ENCODE measurements around the gene LOXL1. TPM values are rescaled to one million over a fixed set of nuclear protein-coding genes. Genes with fewer than 3 reads are reported as not detected.
"Not testable (repeated sequence)": the region's sequence is repeated elsewhere in the genome, so short reads cannot be mapped to it uniquely, and the experiment has no call there.

Gene LOXL1
- total RNA-seq, 1 experiment from 2014 or later, result 67.5 TPM

DNA sequence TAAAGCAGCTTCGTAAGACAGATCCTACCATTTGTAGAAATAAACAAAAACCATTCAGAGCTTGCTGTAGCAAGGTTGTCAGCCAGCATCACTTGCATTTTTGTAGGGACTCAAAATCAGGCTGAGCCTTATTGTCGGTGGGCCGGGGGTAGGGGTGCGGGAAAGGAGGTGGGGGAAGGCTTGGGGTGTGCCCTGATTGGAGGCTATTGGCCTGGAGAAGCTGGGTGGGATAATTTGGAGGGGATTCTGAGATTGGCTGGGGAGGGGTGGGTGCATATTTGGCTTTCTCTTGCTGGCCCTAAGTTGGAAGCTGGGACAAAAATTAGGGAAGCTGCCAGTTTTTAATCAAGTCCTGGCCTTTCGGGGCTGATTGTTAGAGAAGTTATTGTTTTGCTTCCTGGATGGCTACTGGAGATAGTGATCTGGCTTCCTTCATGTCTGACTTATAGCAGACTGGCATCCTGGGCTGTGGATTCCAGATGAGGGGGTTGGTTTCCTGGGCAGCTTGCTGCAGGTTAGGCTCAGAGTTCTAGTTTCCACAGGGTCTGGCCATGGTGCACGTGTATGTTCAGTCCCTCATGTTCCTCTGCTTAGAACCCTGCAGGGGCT, 43.0 kb downstream of the LOXL1 start:
- DNase-seq (ENCODE audit: low read depth), result no peak

DNA sequence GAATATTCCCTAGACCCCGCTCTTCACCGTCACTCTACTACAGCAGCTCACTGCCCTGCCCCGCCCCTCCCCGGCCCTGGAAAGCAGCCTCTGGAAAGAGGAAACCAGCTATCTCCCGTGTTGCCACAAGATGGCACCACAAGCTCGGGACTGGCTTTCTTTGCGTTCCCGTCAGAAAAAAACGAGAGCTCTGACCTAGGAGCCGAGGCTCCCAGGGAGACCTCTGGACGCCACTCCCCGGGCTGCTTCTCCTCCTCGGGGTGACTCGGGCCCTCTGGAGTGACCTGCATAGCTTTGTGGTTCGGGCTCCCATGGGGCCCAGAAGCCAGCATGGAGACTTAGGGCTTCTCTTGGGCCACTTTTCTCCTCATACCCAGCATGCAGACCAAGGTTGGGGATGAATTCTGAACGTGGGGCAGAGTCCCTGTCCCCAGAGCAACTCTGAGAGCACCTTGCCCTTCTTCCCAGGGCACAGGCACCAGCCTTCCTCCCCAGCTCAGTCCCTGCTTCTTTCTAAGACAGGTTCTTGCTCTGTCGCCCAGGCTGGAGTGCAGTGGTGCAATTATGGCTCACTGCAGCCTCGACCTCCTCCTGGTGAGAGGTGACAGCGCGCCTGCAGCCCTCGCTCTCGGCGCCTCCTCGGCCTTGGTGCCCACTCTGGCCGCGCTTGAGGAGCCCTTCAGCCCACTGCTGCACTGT, 46.9 kb downstream of the LOXL1 start:
- peak; percentile 83 for DNase-seq (ENCODE audit: low read depth)

DNA sequence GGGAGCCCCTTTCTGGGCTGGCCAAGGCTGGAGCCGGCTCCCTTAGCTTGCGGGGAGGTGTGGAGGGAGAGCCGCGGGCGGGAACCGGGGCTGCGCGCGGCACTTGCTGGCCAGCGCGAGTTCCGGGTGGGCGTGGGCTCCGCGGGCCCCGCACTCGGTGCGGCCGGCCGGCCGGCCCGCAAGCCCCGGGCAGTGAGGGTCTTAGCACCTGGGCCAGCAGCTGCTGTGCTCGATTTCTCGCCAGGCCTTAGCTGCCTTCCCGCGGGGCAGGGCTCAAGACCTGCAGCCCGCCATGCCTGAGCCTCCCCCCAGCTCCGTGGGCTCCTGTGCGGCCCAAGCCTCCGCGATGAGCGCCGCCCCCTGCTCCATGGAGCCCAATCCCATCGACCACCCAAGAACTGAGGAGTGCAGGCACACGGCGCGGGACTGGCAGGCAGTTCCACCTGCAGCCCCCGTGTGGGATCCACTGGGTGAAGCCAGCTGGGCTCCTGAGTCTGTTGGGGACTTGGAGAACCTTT, 47.5 kb downstream of the LOXL1 start:
- not testable (repeated sequence) for DNase-seq (ENCODE audit: low read depth)

DNA sequence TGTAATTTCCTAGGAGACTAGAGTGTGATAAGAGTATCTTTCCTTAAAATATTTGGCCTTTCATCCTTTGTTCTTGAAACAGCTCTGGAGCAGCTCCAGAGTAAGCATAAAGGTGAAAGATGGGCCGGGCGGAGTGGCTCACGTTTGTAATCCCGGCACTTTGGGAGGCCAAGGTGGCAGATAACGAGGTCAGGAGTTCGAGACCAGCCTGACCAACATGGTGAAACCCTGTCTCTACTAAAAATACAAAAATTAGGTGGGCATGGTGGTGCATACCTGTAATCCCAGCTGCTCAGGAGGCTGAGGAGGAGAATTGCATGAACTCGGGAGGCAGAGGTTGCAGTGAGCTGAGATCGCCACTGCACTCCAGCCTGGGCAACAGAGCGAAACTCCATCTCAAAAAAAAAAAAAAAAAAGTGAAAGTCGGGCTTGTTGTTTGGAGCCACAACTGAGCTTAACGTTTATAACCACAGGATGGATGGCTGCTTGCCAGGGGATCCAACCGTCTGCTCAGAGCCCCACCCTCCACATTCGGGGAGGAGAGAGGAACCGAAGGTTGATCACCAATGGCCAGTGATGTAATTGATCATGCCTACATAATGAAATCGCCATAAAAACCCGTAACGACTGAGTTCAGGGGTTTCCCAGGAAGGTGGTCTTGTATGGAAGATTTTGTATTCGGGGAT, 49.3 kb downstream of the LOXL1 start:
- DNase-seq (ENCODE audit: low read depth), result not testable (repeated sequence)

DNA sequence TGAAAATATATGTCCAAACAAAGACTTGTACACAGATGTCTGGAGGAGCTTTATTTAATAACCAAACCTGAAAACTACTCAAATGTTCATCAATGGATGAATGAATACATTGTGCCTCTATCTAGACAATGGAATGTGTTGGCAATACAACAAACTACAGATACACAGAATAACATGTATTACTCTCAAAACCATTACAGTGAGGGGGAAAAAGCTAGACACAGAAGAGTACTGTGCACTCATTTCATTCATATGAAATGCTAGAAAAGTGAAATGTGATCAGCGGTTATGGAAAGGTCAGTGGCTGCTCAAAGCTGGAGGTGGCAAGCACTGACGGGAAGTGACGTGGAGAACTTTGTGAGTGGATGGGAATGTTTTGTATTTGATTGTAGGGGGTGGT, 52.6 kb downstream of the LOXL1 start:
- no peak for DNase-seq (ENCODE audit: low read depth)

DNA sequence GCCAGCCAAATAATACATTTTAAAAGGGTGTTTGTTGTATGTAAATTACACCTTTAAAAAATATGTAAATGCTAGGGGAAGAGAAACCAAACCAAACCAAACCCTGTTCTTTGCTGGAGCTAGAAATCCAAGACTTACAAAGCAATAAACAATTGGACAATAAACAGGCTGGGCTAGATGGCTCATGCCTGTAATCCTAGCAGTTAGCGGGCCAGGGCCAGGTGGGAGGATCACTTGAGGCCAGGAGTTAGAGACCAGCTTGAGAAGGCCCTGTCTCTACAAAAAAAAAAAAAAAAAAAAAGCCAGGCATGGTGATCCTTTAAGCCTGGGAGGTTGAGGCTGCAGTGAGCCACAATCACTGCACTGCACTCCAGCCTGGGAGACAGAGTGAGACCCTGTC, 53.4 kb downstream of the LOXL1 start:
- no peak for DNase-seq (ENCODE audit: low read depth)

DNA sequence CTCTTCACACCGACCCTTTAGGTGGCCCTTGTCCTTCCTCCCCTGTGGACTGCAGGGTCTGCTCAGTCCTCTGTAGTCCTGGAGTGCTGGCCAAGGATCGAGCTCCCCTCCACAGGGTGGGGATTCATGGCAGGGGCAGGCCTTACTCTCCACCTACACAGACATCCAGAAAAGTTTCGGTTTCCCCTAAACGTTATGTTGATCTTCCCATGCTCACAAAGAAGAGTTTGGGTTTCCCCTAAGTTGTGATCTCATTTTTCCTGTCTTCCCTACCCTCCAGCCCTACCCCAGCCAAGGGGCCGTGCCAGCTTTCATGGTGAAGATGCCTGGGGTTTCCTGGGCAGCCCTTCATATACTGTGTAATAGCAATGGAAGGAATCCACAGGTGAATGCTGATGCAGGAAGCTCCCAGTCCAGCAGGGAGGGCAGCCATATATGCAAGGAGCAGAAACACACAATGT, 55.5 kb downstream of the LOXL1 start:
- no peak for DNase-seq (ENCODE audit: low read depth)

DNA sequence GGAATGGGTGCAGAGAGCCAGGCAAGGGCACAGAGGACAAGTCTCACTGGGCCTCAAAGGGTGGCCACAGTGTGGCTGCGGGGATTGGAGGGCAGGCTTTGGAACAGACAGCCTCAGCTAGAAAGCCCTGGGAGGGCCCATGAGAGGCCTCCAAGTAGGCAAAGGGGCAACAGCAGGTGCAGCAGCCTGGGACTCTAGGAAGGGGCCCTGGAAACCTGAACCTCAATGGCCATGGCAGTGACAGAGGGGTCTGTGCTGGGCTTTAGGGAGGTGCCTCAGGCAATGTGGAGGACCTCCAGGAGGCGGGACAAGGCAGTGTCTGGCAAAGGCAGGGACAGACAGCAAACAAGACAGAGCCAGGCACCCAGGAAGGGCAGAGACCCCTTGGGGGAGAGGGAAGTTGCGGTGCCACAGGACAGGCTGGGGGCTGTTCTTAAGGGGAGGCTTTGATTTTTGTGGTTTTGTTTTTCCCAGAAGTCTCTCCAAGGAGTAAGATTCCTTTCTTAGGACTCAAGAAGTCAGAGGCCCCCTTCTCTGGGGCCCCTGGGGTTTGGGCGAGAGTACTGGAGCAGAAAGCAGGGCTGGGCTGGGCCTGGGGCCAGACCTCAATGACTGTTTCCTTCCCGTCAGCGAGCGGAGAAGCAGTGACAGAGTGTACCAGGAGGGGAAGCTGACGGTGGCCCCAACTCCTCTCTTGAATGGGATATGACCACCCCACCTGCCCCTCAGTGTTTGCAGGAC, 56.1 kb downstream of the LOXL1 start:
- peak; percentile 93 for DNase-seq (ENCODE audit: low read depth)

DNA sequence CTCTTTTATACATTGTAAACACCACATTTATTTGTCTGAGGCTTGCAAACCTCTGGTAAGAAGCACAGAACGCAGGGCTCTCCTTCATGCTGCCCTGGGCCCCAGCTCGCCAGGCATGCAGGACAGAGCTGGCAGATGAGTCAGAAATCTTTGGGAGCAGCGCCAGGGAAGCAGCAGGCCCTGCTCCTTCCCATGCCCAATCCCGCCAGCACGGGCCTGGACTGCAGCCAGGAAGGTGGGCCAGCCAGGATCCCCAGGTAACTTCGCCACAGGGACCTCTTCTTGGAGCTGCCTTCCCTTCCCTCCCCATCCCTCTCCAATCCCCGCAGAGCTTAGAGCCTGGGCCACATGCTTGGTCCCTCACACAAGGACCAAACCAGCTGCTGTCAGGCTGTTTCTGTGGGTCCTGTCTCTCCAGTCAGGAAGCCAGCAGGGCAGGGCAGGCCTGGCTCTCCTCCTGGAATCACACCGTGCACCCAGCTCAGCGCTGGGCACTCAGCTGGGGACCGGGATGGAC, 57.0 kb downstream of the LOXL1 start:
- DNase-seq (ENCODE audit: low read depth), result peak; percentile 89

DNA sequence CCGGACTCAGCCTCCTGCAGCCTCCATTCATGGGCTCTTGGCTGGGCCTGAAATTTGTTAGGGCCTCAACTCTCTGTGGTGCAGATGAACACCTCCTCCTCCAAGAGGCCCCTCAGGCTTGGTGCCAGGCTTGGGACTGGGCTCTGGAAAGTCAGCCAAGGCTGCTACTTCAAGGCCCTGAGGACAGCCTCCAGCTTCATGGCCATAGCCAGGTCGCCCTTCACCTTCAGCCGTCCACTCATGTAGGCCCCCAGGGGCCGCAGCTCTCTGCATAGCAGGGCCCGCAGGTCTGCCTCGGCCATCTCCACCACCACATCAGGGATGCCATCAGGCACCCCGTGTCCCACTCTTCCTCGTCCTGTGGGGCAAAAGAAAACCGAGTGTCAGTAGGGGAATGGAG, 57.5 kb downstream of the LOXL1 start:
- no peak for DNase-seq (ENCODE audit: low read depth)

DNA sequence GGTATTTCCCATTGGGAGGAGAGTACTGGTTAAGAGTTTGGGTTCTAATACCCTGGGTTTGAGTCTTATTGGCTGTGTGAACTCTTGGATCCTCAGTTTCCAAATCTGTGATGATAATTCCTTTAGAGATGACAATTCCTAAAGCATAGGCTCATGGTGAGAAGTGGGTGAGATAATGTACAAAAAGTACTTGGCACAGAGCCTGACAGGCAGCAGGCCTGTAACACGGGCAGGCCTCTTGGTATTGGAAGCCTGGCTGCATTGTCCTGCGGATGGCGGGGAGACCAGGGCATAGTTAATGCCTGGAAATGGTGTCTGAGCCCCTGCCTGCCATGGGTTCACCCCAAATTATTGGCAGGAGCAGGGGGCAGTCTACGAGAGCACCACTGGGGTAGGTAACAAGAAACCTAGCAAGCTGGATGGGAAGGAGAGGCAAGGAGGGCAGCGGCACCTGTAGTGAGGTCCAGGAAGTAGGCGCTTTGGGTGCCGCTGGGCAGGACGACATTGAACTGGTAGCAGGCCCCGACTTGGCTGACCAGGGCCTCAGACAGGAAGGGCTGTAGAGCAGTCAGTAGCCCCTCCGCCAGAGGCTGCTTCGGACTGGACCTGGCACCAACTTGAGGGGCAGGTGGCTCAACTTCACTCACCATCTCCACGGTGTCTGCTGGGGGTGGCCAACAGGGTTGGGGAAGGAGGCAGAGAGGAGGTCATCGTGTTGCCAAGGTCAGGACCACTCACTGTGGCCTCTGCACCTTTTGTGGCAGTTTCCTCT, 58.1 kb downstream of the LOXL1 start:
- DNase-seq (ENCODE audit: low read depth), result no peak

DNA sequence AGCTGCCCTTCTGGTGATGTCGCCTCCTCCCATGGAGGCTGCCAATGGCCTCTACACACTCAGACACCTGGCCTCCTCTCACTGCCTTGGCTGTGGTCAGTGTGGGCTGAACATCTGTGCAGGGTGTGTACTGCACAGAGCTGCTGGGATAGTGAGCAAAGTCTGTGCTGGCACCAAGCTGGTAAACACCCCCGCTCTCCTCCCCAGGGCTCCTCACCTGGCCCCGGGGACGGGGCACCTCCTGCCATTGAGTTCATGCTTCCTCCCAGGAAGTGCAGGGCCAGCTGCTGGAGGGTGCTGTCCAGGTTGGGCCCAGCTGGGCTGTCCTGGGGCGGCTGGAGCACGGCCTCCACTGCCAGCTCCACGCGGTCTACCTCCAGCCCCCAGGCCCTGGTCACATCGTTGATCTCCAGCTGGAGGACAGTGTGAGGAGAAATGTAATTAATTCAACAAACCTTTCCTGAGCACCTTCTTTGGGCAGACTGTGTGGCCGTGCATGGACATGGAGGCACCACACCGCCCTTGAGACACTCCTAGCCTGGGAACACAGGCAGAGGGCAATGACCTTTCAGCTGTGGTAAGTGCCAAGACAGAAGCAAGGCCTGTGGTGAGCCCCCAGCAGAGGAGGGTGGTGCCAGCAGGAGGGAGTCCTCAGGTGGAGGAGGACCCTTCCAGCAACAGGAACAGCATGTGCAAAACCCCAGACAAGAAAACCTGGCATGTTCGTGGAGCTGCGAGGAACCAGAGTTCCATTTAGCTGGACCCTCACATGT, 59.0 kb downstream of the LOXL1 start:
- DNase-seq (ENCODE audit: low read depth), result peak; percentile 37

DNA sequence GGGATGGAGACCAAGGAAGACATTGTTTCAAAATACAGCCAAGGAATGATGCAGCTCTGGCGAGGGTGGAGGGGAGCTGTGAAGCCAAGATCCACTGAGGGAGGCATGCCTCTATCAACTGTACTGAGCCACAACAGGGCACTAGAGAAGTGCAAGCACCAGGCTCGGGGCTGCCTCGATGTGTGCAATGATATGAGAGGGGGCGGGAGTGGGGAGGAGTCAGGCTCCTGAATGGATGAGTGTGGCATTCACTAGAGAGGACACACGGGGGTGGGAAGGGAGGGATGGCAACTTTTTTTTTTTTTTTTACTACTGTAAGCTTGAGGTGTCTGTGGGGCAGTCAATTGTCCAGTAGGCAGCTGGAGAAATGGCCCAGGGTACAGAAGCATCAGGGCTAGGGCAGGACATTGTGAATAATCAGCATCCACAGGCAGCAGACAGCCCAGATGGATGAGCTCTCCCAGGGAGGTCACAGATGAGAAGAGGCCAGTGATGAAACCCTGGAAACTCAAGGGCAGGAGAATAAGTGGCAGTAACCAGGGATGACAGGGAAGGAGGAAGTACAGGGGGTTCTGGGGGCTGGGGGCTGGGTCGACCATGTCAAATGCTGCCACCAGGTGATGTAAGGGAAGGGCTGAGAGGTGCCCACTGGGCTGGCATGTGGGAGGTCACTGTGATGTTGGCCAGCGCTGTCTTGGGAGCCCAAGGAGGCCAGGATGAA, 60.0 kb downstream of the LOXL1 start:
- no peak for DNase-seq (ENCODE audit: low read depth)

DNA sequence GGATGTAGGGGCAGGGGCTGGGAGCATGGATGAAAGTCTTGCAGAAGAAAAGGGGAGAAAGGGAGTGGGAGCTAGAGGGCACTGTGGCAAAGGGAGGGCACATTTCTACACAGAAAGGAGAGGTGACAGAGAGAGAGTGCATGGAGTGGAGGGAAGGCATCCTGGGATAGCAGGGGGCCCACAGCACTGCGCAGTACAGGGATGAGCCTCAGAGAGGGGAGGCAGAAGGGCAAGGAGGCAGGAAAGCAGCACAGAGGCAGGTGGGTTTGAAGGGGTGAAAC, 60.5 kb downstream of the LOXL1 start:
- no peak for DNase-seq (ENCODE audit: low read depth)

DNA sequence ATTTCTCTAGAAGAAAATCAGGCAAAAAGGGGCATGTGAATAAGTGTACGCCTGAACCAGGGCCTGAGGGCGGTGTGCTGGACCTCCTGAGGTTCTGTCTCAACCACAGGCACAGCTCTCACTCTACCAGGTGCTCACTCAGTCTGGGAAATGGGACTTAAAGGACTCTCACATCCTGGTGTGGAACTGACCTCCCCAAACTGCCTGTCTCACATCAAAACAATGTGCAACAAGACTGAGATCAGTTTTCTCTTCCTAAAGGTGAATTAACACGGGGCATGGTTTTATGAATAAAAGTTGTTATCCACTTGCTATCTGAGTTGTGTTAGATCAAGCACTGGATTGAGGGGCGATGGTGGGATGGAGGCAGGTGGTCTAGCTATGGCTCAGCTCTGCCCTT, 61.0 kb downstream of the LOXL1 start:
- DNase-seq (ENCODE audit: low read depth), result no peak

DNA sequence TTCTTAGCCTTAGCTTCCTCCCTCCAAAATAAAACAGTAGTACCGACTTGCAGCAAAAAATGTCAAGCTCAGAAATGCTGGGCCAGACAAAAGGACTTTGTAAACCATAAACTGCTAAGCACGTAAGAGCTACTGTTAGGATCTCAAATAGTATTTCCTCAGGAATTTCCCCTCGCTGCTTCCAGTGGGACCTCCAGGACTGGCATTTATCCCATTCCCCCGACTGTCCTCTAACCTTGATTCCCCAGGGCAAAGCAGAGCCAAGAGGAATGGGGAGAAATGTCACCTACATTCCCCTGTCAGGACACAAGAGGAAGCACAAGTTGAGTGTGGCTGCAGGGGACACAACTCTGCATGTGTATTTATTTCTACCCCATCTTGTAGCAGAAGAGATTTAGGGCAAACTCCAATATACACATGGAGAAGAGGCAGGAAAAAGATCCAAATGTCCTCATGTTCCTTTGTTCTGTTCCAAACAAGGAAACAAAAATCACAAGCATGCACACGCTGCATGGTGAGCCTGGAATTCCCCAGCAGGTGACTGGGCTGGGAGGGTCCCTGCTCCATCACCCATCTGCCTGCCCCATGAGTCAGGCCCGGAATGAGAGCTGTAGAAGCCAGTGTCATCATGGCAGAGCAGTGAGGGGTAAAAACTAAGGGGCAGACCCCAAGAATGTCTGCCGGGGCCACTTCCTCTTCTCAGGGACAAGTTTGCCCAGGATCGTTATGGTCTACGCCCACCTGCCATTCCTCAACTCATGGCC, 61.6 kb downstream of the LOXL1 start:
- no peak for DNase-seq (ENCODE audit: low read depth)

DNA sequence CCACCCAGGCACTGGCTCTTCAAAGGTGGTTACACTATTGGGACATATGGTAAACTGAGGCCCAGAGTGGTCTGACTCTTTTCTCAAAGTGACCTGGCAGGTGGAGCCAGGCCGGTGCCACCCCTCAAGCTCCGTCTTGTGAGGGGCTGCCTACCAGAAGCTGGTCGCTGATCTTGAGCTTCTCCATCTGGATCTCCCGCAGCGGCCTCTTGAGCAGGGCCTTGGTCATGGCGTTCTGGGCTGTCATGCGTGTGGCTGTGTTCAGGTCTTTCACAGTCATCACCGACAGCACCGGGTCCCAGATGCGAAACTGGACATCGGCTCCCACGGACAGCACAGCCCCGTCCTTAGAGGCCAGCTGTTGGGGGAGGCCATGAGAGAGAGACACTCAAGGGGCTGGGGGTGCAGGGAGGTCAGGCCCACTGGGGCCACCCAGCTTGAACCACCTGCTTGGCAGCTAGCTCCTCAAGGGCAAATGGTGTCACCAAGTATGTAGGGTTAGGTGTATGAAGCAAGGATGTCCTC, 62.2 kb downstream of the LOXL1 start:
- DNase-seq (ENCODE audit: low read depth), result no peak

DNA sequence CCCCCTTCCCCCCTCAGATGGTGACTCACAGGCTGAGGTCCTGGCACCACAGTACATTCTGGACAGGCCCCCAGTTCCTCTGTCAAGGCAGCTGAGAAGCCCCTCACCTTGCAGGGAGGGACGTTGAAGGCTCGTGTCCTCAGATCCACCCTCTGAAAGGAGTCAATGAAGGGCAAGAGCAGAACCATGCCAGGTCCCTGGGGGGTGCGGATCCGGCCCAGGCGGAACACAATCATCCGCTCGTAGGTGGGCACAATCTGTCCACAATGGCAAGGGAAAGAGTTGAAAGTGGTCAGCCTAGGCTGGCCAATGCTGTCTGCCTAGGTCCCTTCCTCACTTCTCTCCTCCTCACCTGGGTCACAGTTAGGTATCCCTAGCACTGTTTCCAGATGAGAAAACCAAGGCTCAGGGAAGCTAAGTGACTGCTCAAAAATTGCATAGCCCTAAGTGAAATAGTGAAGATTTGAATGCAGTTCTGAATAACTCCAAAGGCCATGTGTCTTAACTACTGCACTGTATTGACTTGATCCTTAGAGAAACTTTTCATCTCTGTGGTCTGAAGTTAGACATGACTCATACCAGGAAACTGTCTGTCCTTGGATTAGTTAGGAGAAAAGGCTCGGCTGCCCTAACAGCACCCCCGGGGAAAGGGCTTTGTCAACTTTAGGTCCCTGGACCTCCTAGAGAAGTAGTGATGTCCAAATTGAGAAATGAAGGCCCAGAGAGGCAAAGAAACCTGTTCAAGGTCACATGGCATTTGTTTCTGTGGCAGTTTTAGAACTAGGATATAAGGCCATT, 62.9 kb downstream of the LOXL1 start:
- DNase-seq (ENCODE audit: low read depth), result peak; percentile 85
